Measurements from ENCODE around the gene ARHGAP24.

DNA sequence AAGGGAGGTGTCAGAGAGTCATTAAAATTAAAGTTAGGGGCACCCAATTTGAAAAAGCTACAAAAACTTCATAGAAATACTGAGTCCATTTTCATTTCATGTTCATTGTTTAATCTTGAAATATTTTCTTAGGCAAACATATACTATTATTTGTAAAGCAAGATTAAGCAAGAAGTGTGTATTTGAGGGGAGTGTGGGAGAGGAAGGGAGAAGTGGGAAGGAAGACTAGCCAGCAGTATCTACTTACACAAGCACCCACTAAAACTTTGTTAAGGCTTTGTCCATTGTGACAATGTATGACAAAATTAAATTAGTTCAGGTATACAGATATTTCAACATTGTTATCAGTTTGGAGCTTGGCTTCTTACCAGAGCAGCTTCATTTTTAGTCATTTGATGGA is 222.9 kb downstream of the ARHGAP24 start:
- TF ChIP-seq, protein P1, sequence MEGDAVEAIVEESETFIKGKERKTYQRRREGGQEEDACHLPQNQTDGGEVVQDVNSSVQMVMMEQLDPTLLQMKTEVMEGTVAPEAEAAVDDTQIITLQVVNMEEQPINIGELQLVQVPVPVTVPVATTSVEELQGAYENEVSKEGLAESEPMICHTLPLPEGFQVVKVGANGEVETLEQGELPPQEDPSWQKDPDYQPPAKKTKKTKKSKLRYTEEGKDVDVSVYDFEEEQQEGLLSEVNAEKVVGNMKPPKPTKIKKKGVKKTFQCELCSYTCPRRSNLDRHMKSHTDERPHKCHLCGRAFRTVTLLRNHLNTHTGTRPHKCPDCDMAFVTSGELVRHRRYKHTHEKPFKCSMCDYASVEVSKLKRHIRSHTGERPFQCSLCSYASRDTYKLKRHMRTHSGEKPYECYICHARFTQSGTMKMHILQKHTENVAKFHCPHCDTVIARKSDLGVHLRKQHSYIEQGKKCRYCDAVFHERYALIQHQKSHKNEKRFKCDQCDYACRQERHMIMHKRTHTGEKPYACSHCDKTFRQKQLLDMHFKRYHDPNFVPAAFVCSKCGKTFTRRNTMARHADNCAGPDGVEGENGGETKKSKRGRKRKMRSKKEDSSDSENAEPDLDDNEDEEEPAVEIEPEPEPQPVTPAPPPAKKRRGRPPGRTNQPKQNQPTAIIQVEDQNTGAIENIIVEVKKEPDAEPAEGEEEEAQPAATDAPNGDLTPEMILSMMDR (IDR thresholded peaks at IDR 0.05), result no peak
- TF ChIP-seq SMC3 (IDR thresholded peaks at IDR 0.05) (no peak), ZSCAN20 (CRISPR knock-in tag; IDR thresholded peaks at IDR 0.05) (no peak), POLR2A (IDR thresholded peaks at IDR 0.05; ENCODE audit: low read length) (no peak), RARB (CRISPR knock-in tag; IDR thresholded peaks at IDR 0.05) (no peak), NR3C1 (IDR thresholded peaks at IDR 0.05) (no peak)

Measured in A549 (cell line).